MCF 10A (cell line): ENCODE data around the gene COL27A1. TPM values are rescaled to one million over a fixed set of nuclear protein-coding genes. Genes with fewer than 3 reads are reported as not detected.

Experiments used
- BruUV-seq: library from RNA; stranded (reverse); fragments of 400-500 nt; replicated peaks from 2 replicates; lab custom pipeline; 2021; lab: Mats Ljungman, UMichigan
- CTCF ChIA-PET: fragments of 300-600 bp; sonication (Branson Sonifier 250); formaldehyde crosslinking; extraction: SDS; loops from one replicate; lab custom pipeline; 2021; ENCODE audit warnings: antibody characterized with exemption, inconsistent platforms; lab: Yijun Ruan, JAX
- POLR2A ChIA-PET: fragments of 300-600, 350-650 bp; sonication (Branson Sonifier 250); formaldehyde crosslinking; extraction: SDS; loops from one replicate; lab custom pipeline; 2020; ENCODE audit warnings: antibody characterized with exemption, inconsistent platforms; lab: Yijun Ruan, JAX
- DNase-seq: peaks from one replicate; pipeline ENCODE4 v3.0.0-alpha.2; 2018; ENCODE audit not compliant: unreplicated experiment
- H3K27ac Mint-ChIP-seq: one replicate; pipeline ENCODE4 v1.8.0; 2022; ENCODE audit warnings: mild to moderate bottlenecking, low read depth, mixed read lengths; ENCODE audit not compliant: unreplicated experiment
- H3K27me3 Mint-ChIP-seq: one replicate; pipeline ENCODE4 v1.8.0; 2022; ENCODE audit warnings: mixed read lengths; ENCODE audit not compliant: insufficient read depth, unreplicated experiment
- H3K36me3 Mint-ChIP-seq: one replicate; pipeline ENCODE4 v1.8.0; 2022; ENCODE audit warnings: mild to moderate bottlenecking, moderate library complexity, mixed read lengths; ENCODE audit not compliant: insufficient read depth, unreplicated experiment
- H3K4me1 Mint-ChIP-seq: one replicate; pipeline ENCODE4 v1.8.0; 2022; ENCODE audit warnings: mixed read lengths; ENCODE audit not compliant: insufficient read depth, unreplicated experiment
- H3K4me3 Mint-ChIP-seq: one replicate; pipeline ENCODE4 v1.8.0; 2022; ENCODE audit warnings: mild to moderate bottlenecking, moderate library complexity, mixed read lengths; ENCODE audit not compliant: unreplicated experiment
- H3K9me3 Mint-ChIP-seq: one replicate; pipeline ENCODE4 v1.8.0; 2022; ENCODE audit warnings: mixed read lengths; ENCODE audit not compliant: unreplicated experiment
- intact Hi-C: fragments of 100-400 bp; cut with micrococcal nuclease; formaldehyde crosslinking; loops from 2 replicates; pipeline ENCODE4 v1.14.1; 2022
- total RNA-seq: library from RNA; stranded (reverse); gene quantifications from 2 replicates; pipeline ENCODE4 v1.2.3, GENCODE V29; 2022
- TF ChIP-seq, protein P1 (sequence below): fragments of 200-600 bp; IDR thresholded peaks from one replicate; pipeline ENCODE4 v1.8.0; 2022; ENCODE audit warnings: antibody characterized with exemption, mild to moderate bottlenecking; ENCODE audit not compliant: unreplicated experiment

The COL27A1 gene
- total RNA-seq, 1 experiment from 2014 or later = 2.9 TPM

DNA sequence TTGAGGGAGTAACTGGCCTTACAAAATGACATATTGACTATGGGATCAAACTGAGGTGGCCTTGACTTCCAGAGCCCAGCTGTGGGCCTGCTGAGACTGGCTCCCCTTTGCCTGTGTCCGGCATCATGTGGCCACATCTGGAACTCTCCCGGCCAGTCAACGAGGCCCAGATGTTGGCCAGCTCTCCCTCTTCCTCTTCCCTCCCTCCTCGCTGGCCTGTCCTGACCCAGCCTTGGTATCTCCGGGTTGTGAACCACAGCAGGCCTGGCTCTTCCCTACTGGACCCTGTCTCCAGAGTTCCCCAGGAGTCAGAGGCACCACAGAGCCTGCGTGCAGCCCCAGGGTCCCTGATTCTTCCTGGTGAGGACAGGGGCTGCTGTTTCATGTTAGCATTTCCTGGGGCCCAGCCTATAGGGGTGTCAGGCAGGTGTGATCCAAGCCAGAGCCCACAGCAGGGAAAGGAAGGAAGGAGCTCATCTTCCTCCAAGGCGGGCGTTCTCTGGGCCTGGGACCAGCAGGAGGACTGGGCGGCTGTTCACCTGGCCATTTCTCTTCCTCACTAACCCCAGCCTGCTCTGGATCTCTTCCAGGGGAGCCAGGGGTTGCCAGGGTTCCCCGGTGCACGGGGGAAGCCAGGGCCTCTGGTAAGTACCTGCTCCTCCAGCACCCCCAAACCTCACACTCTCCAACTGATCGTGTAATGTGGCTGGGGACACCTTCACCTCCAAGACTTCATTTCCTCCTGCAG is 81.2 kb downstream of the COL27A1 start:
- CTCF ChIA-PET = interaction anchor here (0.6 to 1.6 kb wide), 5 partner anchors 11 to 682 kb away, joined by 3 to 5 read pairs (median 3); partner anchors contain the start of gene COL27A1
- intact Hi-C loops = no loop called here
- POLR2A ChIA-PET = no interaction called here
- Mint-ChIP-seq H3K4me1 (no peaks in the 10 kb centered on the region), H3K36me3 (no peaks in the 10 kb centered on the region), H3K27me3 (no peaks in the 10 kb centered on the region), H3K4me3 (no peak overlapping the region), H3K9me3 (no peaks in the 10 kb centered on the region), H3K27ac (no peak overlapping the region)
- no TSS peak for BruUV-seq
- TF ChIP-seq, protein P1, sequence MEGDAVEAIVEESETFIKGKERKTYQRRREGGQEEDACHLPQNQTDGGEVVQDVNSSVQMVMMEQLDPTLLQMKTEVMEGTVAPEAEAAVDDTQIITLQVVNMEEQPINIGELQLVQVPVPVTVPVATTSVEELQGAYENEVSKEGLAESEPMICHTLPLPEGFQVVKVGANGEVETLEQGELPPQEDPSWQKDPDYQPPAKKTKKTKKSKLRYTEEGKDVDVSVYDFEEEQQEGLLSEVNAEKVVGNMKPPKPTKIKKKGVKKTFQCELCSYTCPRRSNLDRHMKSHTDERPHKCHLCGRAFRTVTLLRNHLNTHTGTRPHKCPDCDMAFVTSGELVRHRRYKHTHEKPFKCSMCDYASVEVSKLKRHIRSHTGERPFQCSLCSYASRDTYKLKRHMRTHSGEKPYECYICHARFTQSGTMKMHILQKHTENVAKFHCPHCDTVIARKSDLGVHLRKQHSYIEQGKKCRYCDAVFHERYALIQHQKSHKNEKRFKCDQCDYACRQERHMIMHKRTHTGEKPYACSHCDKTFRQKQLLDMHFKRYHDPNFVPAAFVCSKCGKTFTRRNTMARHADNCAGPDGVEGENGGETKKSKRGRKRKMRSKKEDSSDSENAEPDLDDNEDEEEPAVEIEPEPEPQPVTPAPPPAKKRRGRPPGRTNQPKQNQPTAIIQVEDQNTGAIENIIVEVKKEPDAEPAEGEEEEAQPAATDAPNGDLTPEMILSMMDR = no peak
- no peak for DNase-seq

DNA sequence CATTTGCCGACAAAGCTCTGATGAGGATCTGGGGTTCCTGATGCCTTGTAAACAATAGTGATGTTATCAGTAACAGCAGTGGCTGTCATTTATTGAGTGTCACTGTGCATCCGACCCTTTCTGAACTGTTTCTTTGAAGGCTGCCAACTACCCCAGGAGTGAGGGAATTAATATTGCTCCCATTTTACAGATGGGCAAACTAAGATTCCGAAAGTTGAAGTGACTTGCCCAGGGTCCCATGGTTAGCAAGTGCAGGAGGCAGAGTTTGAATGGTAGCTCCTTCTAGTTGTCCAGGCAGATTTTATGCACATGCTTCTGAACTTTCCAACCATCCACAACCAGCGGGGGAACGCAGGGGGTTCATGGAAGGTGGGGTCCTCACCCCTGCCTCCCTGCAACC is 81.9 kb downstream of the COL27A1 start:
- Mint-ChIP-seq H3K4me1 (no peaks in the 10 kb centered on the region), H3K27me3 (no peaks in the 10 kb centered on the region), H3K9me3 (no peaks in the 10 kb centered on the region), H3K4me3 (no peak overlapping the region), H3K36me3 (no peaks in the 10 kb centered on the region), H3K27ac (no peak overlapping the region)
- no peak for DNase-seq
- ChIA-PET CTCF (interaction anchor here (0.6 to 1.6 kb wide), 3 partner anchors 11 to 683 kb away, joined by 3 to 5 read pairs (median 3); partner anchors contain the start of gene COL27A1), POLR2A (no interaction called here)
- intact Hi-C loops = no loop called here
- TF ChIP-seq, protein P1 = no peak
- no TSS peak for BruUV-seq

DNA sequence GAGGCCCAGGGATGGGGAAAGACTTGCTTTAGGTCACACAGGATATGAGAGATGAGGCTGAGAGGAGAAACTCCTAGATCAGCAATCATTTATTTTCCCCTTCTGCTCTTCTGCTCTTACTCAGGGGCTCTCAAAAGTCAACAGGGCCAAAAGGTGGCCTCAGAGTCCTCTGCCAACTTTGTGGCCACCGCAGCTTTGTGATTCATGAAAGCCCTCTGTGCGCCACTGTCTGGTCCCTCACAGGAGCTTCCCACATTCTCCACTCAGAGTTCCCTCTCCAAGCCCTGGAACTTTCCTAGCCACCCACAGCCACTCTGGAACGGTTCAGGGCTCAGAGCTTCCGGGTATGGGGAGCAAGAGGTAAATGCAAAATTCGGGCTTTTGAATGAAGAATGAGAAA is 82.4 kb downstream of the COL27A1 start:
- Mint-ChIP-seq H3K4me3 (no peak overlapping the region), H3K36me3 (no peaks in the 10 kb centered on the region), H3K27me3 (no peaks in the 10 kb centered on the region), H3K4me1 (no peaks in the 10 kb centered on the region), H3K9me3 (no peaks in the 10 kb centered on the region), H3K27ac (no peak overlapping the region)
- TF ChIP-seq, protein P1 = no peak
- CTCF ChIA-PET = interaction anchor here (0.5 to 1.6 kb wide), 3 partner anchors 12 to 101 kb away, joined by 3 to 5 read pairs (median 4); partner anchors contain the start of gene COL27A1
- no peak for DNase-seq
- no TSS peak for BruUV-seq
- intact Hi-C loops = no loop called here
- POLR2A ChIA-PET = no interaction called here

DNA sequence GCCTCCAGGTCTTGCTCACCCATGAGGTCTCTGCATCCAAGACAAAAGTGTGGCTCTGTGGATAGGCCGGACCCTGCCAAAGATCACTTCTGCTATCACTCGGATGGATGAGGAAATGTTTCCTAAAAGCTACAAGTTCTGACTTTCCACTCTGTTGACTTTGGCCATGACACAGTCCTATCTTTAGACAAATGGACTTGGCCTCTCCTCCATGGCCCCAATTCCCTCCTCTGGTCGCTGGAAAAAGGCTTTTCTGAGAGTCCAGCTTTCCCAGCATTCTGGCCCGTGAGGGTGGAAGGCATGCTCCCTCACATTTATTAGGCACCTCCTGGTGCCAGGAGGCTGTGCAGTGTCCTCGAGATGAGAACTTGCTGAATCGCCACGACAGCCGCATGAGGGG is 83.1 kb downstream of the COL27A1 start:
- DNase-seq = no peak
- H3K36me3 Mint-ChIP-seq = no peaks in the 10 kb centered on the region
- POLR2A ChIA-PET = no interaction called here
- H3K4me1 Mint-ChIP-seq = no peaks in the 10 kb centered on the region
- no peak overlapping the region for H3K4me3 Mint-ChIP-seq
- no peaks in the 10 kb centered on the region for H3K9me3 Mint-ChIP-seq
- intact Hi-C loops = no loop called here
- no peaks in the 10 kb centered on the region for H3K27me3 Mint-ChIP-seq
- no peak overlapping the region for H3K27ac Mint-ChIP-seq
- CTCF ChIA-PET = interaction anchor here (0.5 to 1.4 kb wide), 4 partner anchors 41 to 131 kb away, joined by 3 to 4 read pairs (median 4); partner anchors contain the start of gene COL27A1
- TF ChIP-seq, protein P1 = no peak
- BruUV-seq = no TSS peak
